GM12878 (cell line): ENCODE results near the gene SELENOM. TPM values are rescaled to one million over a fixed set of nuclear protein-coding genes. Genes with fewer than 3 reads are reported as not detected.

Source experiments
- ATAC-seq: fragments of 200-7000 bp; cut with Tn5 transposase; 3 replicates; pipeline ENCODE4 v1.9.1; 2020; ENCODE audit warnings: mild to moderate bottlenecking, moderate library complexity
- BruUV-seq: library from RNA; stranded (reverse); fragments of 400-500 nt; replicated peaks from 2 replicates; lab custom pipeline; 2021; lab: Mats Ljungman, UMichigan
- CTCF ChIA-PET: fragments of 300-600 bp; sonication (Branson Sonifier 250); formaldehyde crosslinking; extraction: SDS; loops from one replicate; lab custom pipeline; 2021; ENCODE audit warnings: inconsistent platforms; lab: Yijun Ruan, JAX
- POLR2A ChIA-PET: fragments of 350-600 bp; formaldehyde crosslinking; extraction: SDS; loops from one replicate; lab custom pipeline; 2021; ENCODE audit warnings: inconsistent platforms; lab: Charles Lee
- RAD21 ChIA-PET: fragments of 300-600 bp; sonication (Branson Sonifier 250); formaldehyde crosslinking; loops from one replicate; lab custom pipeline; 2023; ENCODE audit warnings: antibody characterized with exemption; ENCODE audit not compliant: unreplicated experiment; lab: Charles Lee
- SMC1A ChIA-PET: fragments of 300-600 bp; sonication (Branson Sonifier 250); formaldehyde crosslinking; loops from one replicate; lab custom pipeline; 2023; ENCODE audit not compliant: unreplicated experiment, uncharacterized antibody; lab: Charles Lee
- DNase-seq: peaks from one replicate; pipeline ENCODE4 v3.0.0-alpha.2; 2011; ENCODE audit warnings: low read depth, low spot score
- FAIRE-seq: peaks from 3 replicates; lab custom pipeline; 2011; peaks lifted over from hg19 to GRCh38; lab: Jason Lieb, UNC
- H2AFZ ChIP-seq: 2 replicates; pipeline ENCODE4 v1.6.0; 2011; ENCODE audit warnings: low read depth, low read length, control low read depth; ENCODE audit not compliant: control insufficient read depth
- H3K27ac ChIP-seq: 2 replicates; pipeline ENCODE4 v1.5.1; 2011; ENCODE audit warnings: control low read depth; ENCODE audit not compliant: control insufficient read depth, insufficient read depth
- H3K27me3 ChIP-seq, 2 experiments: replicated peaks in 1 of 2; 2 replicates each; pipeline versions ENCODE4 v1.6.0 to v1.6.1; 2011; ENCODE audit warnings: low read length in 1 of 2; ENCODE audit not compliant: control insufficient read depth in 2 of 2, insufficient read depth in 2 of 2
- H3K36me3 ChIP-seq, 2 experiments: 2 replicates each; pipeline ENCODE4 v1.5.1; 2011; ENCODE audit warnings: low read length in 1 of 2; ENCODE audit not compliant: control insufficient read depth in 2 of 2, insufficient read depth in 2 of 2
- H3K4me1 ChIP-seq: 2 replicates; pipeline ENCODE4 v1.6.1; 2011; ENCODE audit warnings: mild to moderate bottlenecking, low read length, moderate library complexity, mixed read lengths; ENCODE audit not compliant: control insufficient read depth, insufficient read depth
- H3K4me2 ChIP-seq: 2 replicates; pipeline ENCODE4 v1.6.0; 2011; ENCODE audit warnings: control low read depth; ENCODE audit not compliant: control insufficient read depth, insufficient read depth
- H3K4me3 ChIP-seq: fragments of 200-600 bp; sonication (generic); 2 replicates; pipeline ENCODE4 v1.5.1; 2016
- H3K79me2 ChIP-seq: 2 replicates; pipeline ENCODE4 v1.6.0; 2011; ENCODE audit warnings: low read length; ENCODE audit not compliant: control insufficient read depth, insufficient read depth
- H3K9ac ChIP-seq: 2 replicates; pipeline ENCODE4 v1.8.0; 2011; ENCODE audit warnings: low read length, control low read depth, mixed read lengths; ENCODE audit not compliant: control insufficient read depth, insufficient read depth
- H3K9me3 ChIP-seq: replicated peaks from 3 replicates; pipeline ENCODE4 v1.5.1; 2011; ENCODE audit warnings: mild to moderate bottlenecking, low read length; ENCODE audit not compliant: control insufficient read depth, insufficient read depth
- H4K20me1 ChIP-seq: 2 replicates; pipeline ENCODE4 v1.6.0; 2011; ENCODE audit not compliant: control insufficient read depth, insufficient read depth
- BCL3 ChIP-seq: IDR thresholded peaks from 2 replicates; pipeline ENCODE4 v1.6.1; 2011; ENCODE audit warnings: borderline replicate concordance, low read depth, mild to moderate bottlenecking, moderate library complexity, low read length; ENCODE audit not compliant: insufficient read depth, poor library complexity, severe bottlenecking
- BHLHE40 ChIP-seq, 2 experiments: fragments of 450-650 bp in 1 of 2; IDR thresholded peaks; 2 replicates each; pipeline ENCODE4 v1.6.1; 2011 to 2017; ENCODE audit warnings: low read depth in 2 of 2, borderline replicate concordance in 1 of 2, improper control_type of control experiment in 1 of 2, low read length in 1 of 2, mild to moderate bottlenecking in 1 of 2
- CBX5 ChIP-seq: sonication (generic); IDR thresholded peaks from 2 replicates; pipeline ENCODE4 v1.6.1; 2016; ENCODE audit warnings: low read depth, moderate library complexity, mild to moderate bottlenecking, inconsistent platforms
- DPF2 ChIP-seq: fragments of 450-650 bp; IDR thresholded peaks from 2 replicates; pipeline ENCODE4 v1.6.1; 2017; ENCODE audit warnings: mild to moderate bottlenecking
- E4F1 ChIP-seq: fragments of 450-650 bp; IDR thresholded peaks from 2 replicates; pipeline ENCODE4 v1.6.1; 2018; ENCODE audit warnings: borderline replicate concordance, mild to moderate bottlenecking; ENCODE audit not compliant: partially characterized antibody
- ESRRA ChIP-seq: IDR thresholded peaks from 2 replicates; pipeline ENCODE4 v1.6.1; 2012; ENCODE audit warnings: mild to moderate bottlenecking, low read length, improper control_type of control experiment
- MEF2B ChIP-seq: fragments of 450-650 bp; IDR thresholded peaks from 2 replicates; pipeline ENCODE4 v1.6.1; 2018; ENCODE audit warnings: mild to moderate bottlenecking, moderate library complexity; ENCODE audit not compliant: partially characterized antibody, poor library complexity, severe bottlenecking
- MYC ChIP-seq: IDR thresholded peaks from 2 replicates; pipeline ENCODE4 v1.6.1; 2011; ENCODE audit warnings: mild to moderate bottlenecking, low read length, moderate library complexity, inconsistent platforms; ENCODE audit not compliant: insufficient read depth, insufficient replicate concordance, insufficient read length, severe bottlenecking
- NFYA ChIP-seq: IDR thresholded peaks from 2 replicates; pipeline ENCODE4 v1.6.1; 2011; ENCODE audit warnings: low read depth, mild to moderate bottlenecking, low read length, improper control_type of control experiment, borderline replicate concordance
- SREBF2 ChIP-seq: IDR thresholded peaks from 2 replicates; pipeline ENCODE4 v1.6.1; 2012; ENCODE audit warnings: mild to moderate bottlenecking, low read length
- ZNF592 ChIP-seq: fragments of 450-650 bp; IDR thresholded peaks from 2 replicates; pipeline ENCODE4 v1.6.1; 2017; ENCODE audit warnings: mild to moderate bottlenecking, moderate library complexity
- WGBS: methylation state at CpG from one replicate; pipeline ENCODE4 v1.1.6; 2016; ENCODE audit warnings: low lambda C conversion rate; ENCODE audit not compliant: insufficient replicate concordance, insufficient coverage; ENCODE audit errors: missing lambda C conversion rate; 5-methylcytosine and 5-hydroxymethylcytosine counted together
- in situ Hi-C: fragments of 300-500 bp; cut with MboI; formaldehyde crosslinking; loops from 9 replicates; pipeline ENCODE4 v1.14.3; 2018; ENCODE audit warnings: mixed read lengths
- intact Hi-C: fragments of 100-400 bp; cut with micrococcal nuclease; formaldehyde crosslinking; loops from one replicate; pipeline ENCODE4 v1.14.2; 2022; ENCODE audit not compliant: unreplicated experiment
- polyA plus RNA-seq, 11 experiments: library from polyadenylated mRNA; depleted of rRNA in 4 of 11; unstranded in 6 of 11; stranded (reverse) in 5 of 11; fragments of >200 nt; fragmentation: Nextera tagmentation in 4 of 11; fragmentation: Illumina TruSeq in 1 of 11; extraction: Ambion mirVana in 4 of 11; extraction: Trizol in 1 of 11; gene quantifications; 1 replicate in 1 of 11; 2 replicates in 10 of 11; pipeline versions ENCODE4 v1.2.1 to v1.2.3, GENCODE V29; 2011 to 2016; ENCODE audit warnings: inconsistent platforms in 2 of 11, missing spikeins in 2 of 11, low read depth in 1 of 11
- total RNA-seq, 4 experiments: library from RNA; depleted of rRNA in 3 of 4; stranded (reverse); fragments of >200 nt in 3 of 4; fragmentation: Illumina TruSeq in 1 of 4; extraction: Trizol in 1 of 4; gene quantifications; 2 replicates each; pipeline versions ENCODE4 v1.2.1 to v1.2.3, GENCODE V29; 2013 to 2021

SELENOM gene
- total and polyA plus RNA-seq, 10 of the 15 experiments (the other 5 are each of a cell fraction or from before 2014, with no cell fraction given), result 0.80 to 8.3 (median 2.0) TPM

GRCh38 chr22:31056986-31057599 is 50.3 kb downstream of the SELENOM start:
- no peaks in the 10 kb centered on the region for H3K36me3 ChIP-seq
- no peaks in the 10 kb centered on the region for H3K27me3 ChIP-seq
- H3K4me1 ChIP-seq, result no peaks in the 10 kb centered on the region
- no peaks in the 10 kb centered on the region for H3K9me3 ChIP-seq
- POLR2A ChIA-PET, result no interaction called here
- FAIRE-seq (no peak), ATAC-seq (no peak), DNase-seq (no peak)
- no TSS peak for BruUV-seq
- 25% methylated on average over 5 of the region's 5 CpGs for WGBS
- H3K79me2 ChIP-seq, result no peaks in the 10 kb centered on the region
- intact Hi-C loops (no loop called here), in situ Hi-C loops (no loop called here)
- H4K20me1 ChIP-seq, result no peaks in the 10 kb centered on the region
- no peak overlapping the region for H3K4me2 ChIP-seq
- SMC1A ChIA-PET, result interaction anchor here (0.6 kb wide), 2 partner anchors 39 to 943 kb away, joined by 3 to 4 read pairs; no protein-coding TSS in a partner anchor
- no peak overlapping the region for H3K27ac ChIP-seq
- CTCF ChIA-PET, result interaction anchor here (0.9 kb wide), 1 partner anchor 26 kb away, joined by 3 read pairs; no protein-coding TSS in a partner anchor
- RAD21 ChIA-PET, result no interaction called here
- no peak overlapping the region for H2AFZ ChIP-seq
- no peak overlapping the region for H3K4me3 ChIP-seq
- H3K9ac ChIP-seq, result no peak overlapping the region
- no peak for TF ChIP-seq BHLHE40 (IDR thresholded peaks at IDR 0.05; ENCODE audit: borderline replicate concordance in 1 of 2, low read depth in 2 of 2, low read length in 1 of 2)
- no peak for TF ChIP-seq BCL3
- no peak for TF ChIP-seq SREBF2
- TF ChIP-seq MYC, result no peak
- no peak for TF ChIP-seq MEF2B
- TF ChIP-seq DPF2, result no peak
- no peak for TF ChIP-seq ZNF592
- no peak for TF ChIP-seq E4F1
- TF ChIP-seq ESRRA, result no peak
- no peak for TF ChIP-seq NFYA
- no peak for TF ChIP-seq CBX5
